Activated naive CD4-positive, alpha-beta T cell treated with anti-CD3 and anti-CD28 coated beads, Interleukin-2, amount 50 U/mL, for 72 hours (primary cell): ENCODE results near the gene TBX2. TPM values are rescaled to one million over a fixed set of nuclear protein-coding genes. Genes with fewer than 3 reads are reported as not detected.
"Not testable (repeated sequence)": the region's sequence is repeated elsewhere in the genome, so short reads cannot be mapped to it uniquely, and the experiment has no call there.

ENCODE experiments used
- ATAC-seq, 2 donors: fragments of 150-1000 bp; cut with Tn5 transposase; 2 replicates each; pipeline ENCODE4 v1.10.0; 2021; ENCODE audit warnings: mild to moderate bottlenecking in 2 of 2, moderate library complexity in 2 of 2
- DNase-seq, 2 donors: peaks; one replicate each; pipeline ENCODE4 v3.0.0; 2021 to 2022; ENCODE audit warnings: low spot score in 2 of 2
- H3K27ac Mint-ChIP-seq, 2 donors: one replicate each; pipeline ENCODE4 v1.8.0; 2022; ENCODE audit warnings: mild to moderate bottlenecking in 2 of 2, mixed read lengths in 2 of 2
- H3K36me3 Mint-ChIP-seq, 2 donors: one replicate each; pipeline ENCODE4 v1.8.0; 2022; ENCODE audit warnings: mixed read lengths in 2 of 2
- H3K9me3 Mint-ChIP-seq, 2 donors: one replicate each; pipeline ENCODE4 v1.8.0; 2022; ENCODE audit warnings: mixed read lengths in 2 of 2
- total RNA-seq, 2 donors: library from RNA; stranded (reverse); gene quantifications; one replicate each; pipeline ENCODE4 v1.2.3, GENCODE V29; 2022

Gene TBX2
- total RNA-seq, 2 donors from 2014 or later, result not detected

GRCh38 chr17:61426482-61427304 is 27.1 kb downstream of the TBX2 start:
- H3K27ac Mint-ChIP-seq, result no peak overlapping the region
- H3K36me3 Mint-ChIP-seq, result no peaks in the 10 kb centered on the region
- ATAC-seq, result no peak
- no peak for DNase-seq
- H3K9me3 Mint-ChIP-seq, result no peaks in the 10 kb centered on the region

GRCh38 chr17:61427567-61427966 is 27.9 kb downstream of the TBX2 start:
- H3K36me3 Mint-ChIP-seq, result no peaks in the 10 kb centered on the region
- no peak for ATAC-seq

GRCh38 chr17:61429274-61429673 is 29.6 kb downstream of the TBX2 start:
- no peaks in the 10 kb centered on the region for H3K36me3 Mint-ChIP-seq
- no peak for DNase-seq

More at GRCh38 chr17:61427567-61427966, 27.9 kb downstream of the TBX2 start:
- DNase-seq, result no peak
- Mint-ChIP-seq H3K9me3 (no peaks in the 10 kb centered on the region), H3K27ac (no peak overlapping the region)

GRCh38 chr17:61429831-61430230 is 30.2 kb downstream of the TBX2 start:
- not testable (repeated sequence) for DNase-seq, H3K36me3 Mint-ChIP-seq, H3K9me3 Mint-ChIP-seq, ATAC-seq, H3K27ac Mint-ChIP-seq

More at GRCh38 chr17:61429274-61429673, 29.6 kb downstream of the TBX2 start:
- Mint-ChIP-seq H3K9me3 (no peaks in the 10 kb centered on the region), H3K27ac (no peak overlapping the region)
- ATAC-seq, result no peak

GRCh38 chr17:61431594-61432311 is 32.1 kb downstream of the TBX2 start:
- Mint-ChIP-seq H3K27ac (no peak overlapping the region), H3K9me3 (peaks cover 0 to 7% of the 10 kb centered on the region in 2 donors), H3K36me3 (no peaks in the 10 kb centered on the region)
- DNase-seq (no peak), ATAC-seq (no peak)

GRCh38 chr17:61436273-61436672 is 36.6 kb downstream of the TBX2 start:
- peaks cover 18 to 20% of the 10 kb centered on the region in 2 donors for H3K9me3 Mint-ChIP-seq
- no peak for DNase-seq
- peaks cover 21 to 26% of the 10 kb centered on the region in 2 donors for H3K36me3 Mint-ChIP-seq
- H3K27ac Mint-ChIP-seq, result no peak overlapping the region
- ATAC-seq, result no peak

GRCh38 chr17:61436995-61437704 is 37.5 kb downstream of the TBX2 start:
- peaks cover 18 to 20% of the 10 kb centered on the region in 2 donors for H3K9me3 Mint-ChIP-seq
- DNase-seq, result no peak
- peaks cover 21 to 26% of the 10 kb centered on the region in 2 donors for H3K36me3 Mint-ChIP-seq
- ATAC-seq, result no peak
- H3K27ac Mint-ChIP-seq, result no peak overlapping the region

GRCh38 chr17:61440697-61441096 is 41.1 kb downstream of the TBX2 start:
- H3K27ac Mint-ChIP-seq, result no peak overlapping the region
- ATAC-seq, result peak; percentile 65 to 99
- no peak for DNase-seq
- peaks cover 18 to 20% of the 10 kb centered on the region in 2 donors for H3K9me3 Mint-ChIP-seq
- H3K36me3 Mint-ChIP-seq, result peaks cover 21 to 26% of the 10 kb centered on the region in 2 donors

- not testable (repeated sequence) for H3K27ac Mint-ChIP-seq, ATAC-seq, DNase-seq
- Mint-ChIP-seq H3K36me3 (peaks cover 21 to 26% of the 10 kb centered on the region in 2 donors), H3K9me3 (peaks cover 14 to 18% of the 10 kb centered on the region in 2 donors)
Measured at GRCh38 chr17:61441507-61441906, 41.9 kb downstream of the TBX2 start.

- no peak for DNase-seq
- peaks cover 9 to 13% of the 10 kb centered on the region in 2 donors for H3K9me3 Mint-ChIP-seq
- peaks cover 18 to 23% of the 10 kb centered on the region in 2 donors for H3K36me3 Mint-ChIP-seq
- no peak for ATAC-seq
- H3K27ac Mint-ChIP-seq, result no peak overlapping the region
Measured at GRCh38 chr17:61442136-61442775, 42.6 kb downstream of the TBX2 start.

- no peak for ATAC-seq
- no peak overlapping the region for H3K27ac Mint-ChIP-seq
- DNase-seq, result no peak
- H3K9me3 Mint-ChIP-seq, result peaks cover 4 to 6% of the 10 kb centered on the region in 2 donors
- peaks cover 12 to 16% of the 10 kb centered on the region in 2 donors for H3K36me3 Mint-ChIP-seq
Measured at GRCh38 chr17:61442878-61443474, 43.3 kb downstream of the TBX2 start.

GRCh38 chr17:61443475-61443882 is 43.8 kb downstream of the TBX2 start:
- DNase-seq, result no peak
- ATAC-seq, result no peak
- Mint-ChIP-seq H3K9me3 (peaks cover 4% of the 10 kb centered on the region in 2 donors), H3K36me3 (peaks cover 11 to 12% of the 10 kb centered on the region in 2 donors), H3K27ac (no peak overlapping the region)

GRCh38 chr17:61444075-61444474 is 44.4 kb downstream of the TBX2 start:
- peaks cover 8 to 12% of the 10 kb centered on the region in 2 donors for H3K36me3 Mint-ChIP-seq
- peak in 1 of 2 donors; percentile 30 for DNase-seq
- ATAC-seq, result no peak
- peaks cover 3 to 4% of the 10 kb centered on the region in 2 donors for H3K9me3 Mint-ChIP-seq
- no peak overlapping the region for H3K27ac Mint-ChIP-seq

- no peak overlapping the region for H3K27ac Mint-ChIP-seq
- no peak for DNase-seq
- peaks cover 0 to 2% of the 10 kb centered on the region in 2 donors for H3K9me3 Mint-ChIP-seq
- H3K36me3 Mint-ChIP-seq, result peaks cover under 1 to 9% of the 10 kb centered on the region in 2 donors
- ATAC-seq, result no peak
Measured at GRCh38 chr17:61444831-61445230, 45.2 kb downstream of the TBX2 start.

- DNase-seq (peak in 1 of 2 donors; percentile 28), ATAC-seq (no peak)
- H3K36me3 Mint-ChIP-seq, result peaks cover 0 to 4% of the 10 kb centered on the region in 2 donors
- no peaks in the 10 kb centered on the region for H3K9me3 Mint-ChIP-seq
- no peak overlapping the region for H3K27ac Mint-ChIP-seq
Measured at GRCh38 chr17:61447358-61447757, 47.7 kb downstream of the TBX2 start.

GRCh38 chr17:61448042-61448441 is 48.4 kb downstream of the TBX2 start:
- Mint-ChIP-seq H3K27ac (no peak overlapping the region), H3K36me3 (peaks cover 0 to 4% of the 10 kb centered on the region in 2 donors), H3K9me3 (no peaks in the 10 kb centered on the region)
- ATAC-seq (no peak), DNase-seq (no peak)
